PC-9 (cell line): ENCODE results near the gene EFEMP2.

Experiments used
- EZH2 ChIP-seq: fragments of 200-600 bp; sonication (generic); IDR thresholded peaks from 2 replicates; pipeline ENCODE4 v1.8.0; 2017; ENCODE audit warnings: antibody characterized with exemption, low read depth
- TF ChIP-seq, protein P1 (sequence below): fragments of 200-600 bp; sonication (generic); conservative IDR thresholded peaks from 2 replicates; pipeline ENCODE4 v1.6.1; 2017; ENCODE audit warnings: mixed run types, antibody characterized with exemption, mild to moderate bottlenecking, moderate library complexity

DNA sequence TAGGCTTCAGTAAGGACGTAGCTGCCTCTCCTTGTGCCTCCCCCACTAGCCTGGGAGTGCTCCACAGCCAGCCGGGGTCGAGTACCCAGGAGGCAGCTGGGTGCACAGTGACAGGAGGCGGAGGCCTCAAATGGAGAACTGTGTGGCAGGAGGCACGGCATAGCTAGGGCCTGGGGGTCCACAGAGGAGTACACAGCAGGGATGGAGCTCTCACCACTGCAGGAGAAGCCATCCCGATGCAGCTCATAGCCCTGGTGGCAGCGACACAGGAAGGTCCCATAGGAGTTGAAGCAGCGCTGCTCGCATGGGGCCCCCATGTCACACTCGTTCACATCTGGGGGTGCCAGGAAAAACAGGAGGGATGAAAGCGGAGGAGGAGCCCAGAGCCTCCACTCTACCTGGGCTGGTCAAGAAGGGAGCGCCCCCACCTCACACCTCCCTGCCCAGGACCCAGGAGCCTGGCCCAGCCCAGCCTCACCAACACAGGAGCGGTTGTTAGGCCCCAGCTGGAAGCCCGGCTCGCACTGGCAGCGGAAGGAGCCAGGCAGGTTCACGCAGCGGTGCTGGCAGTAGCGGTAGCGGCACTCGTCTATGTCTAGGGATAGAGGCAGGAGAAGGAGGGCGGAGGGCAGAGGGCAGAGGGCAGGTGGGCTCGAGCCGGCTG is 2.8 kb downstream of the EFEMP2 start:
- TF ChIP-seq, protein P1, sequence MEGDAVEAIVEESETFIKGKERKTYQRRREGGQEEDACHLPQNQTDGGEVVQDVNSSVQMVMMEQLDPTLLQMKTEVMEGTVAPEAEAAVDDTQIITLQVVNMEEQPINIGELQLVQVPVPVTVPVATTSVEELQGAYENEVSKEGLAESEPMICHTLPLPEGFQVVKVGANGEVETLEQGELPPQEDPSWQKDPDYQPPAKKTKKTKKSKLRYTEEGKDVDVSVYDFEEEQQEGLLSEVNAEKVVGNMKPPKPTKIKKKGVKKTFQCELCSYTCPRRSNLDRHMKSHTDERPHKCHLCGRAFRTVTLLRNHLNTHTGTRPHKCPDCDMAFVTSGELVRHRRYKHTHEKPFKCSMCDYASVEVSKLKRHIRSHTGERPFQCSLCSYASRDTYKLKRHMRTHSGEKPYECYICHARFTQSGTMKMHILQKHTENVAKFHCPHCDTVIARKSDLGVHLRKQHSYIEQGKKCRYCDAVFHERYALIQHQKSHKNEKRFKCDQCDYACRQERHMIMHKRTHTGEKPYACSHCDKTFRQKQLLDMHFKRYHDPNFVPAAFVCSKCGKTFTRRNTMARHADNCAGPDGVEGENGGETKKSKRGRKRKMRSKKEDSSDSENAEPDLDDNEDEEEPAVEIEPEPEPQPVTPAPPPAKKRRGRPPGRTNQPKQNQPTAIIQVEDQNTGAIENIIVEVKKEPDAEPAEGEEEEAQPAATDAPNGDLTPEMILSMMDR, result no peak
- TF ChIP-seq EZH2, result no peak
